Stromal cell of bone marrow (primary cell): ENCODE measurements around the gene AUTS2.
"Not testable (repeated sequence)": the region's sequence is repeated elsewhere in the genome, so short reads cannot be mapped to it uniquely, and the experiment has no call there.

Experiments used
- DNase-seq: peaks from one replicate; pipeline ENCODE4 v3.0.0-alpha.2; 2012; ENCODE audit warnings: low read depth

AUTS2 gene

GRCh38 chr7:70787286-70787685 is 1189.0 kb downstream of the AUTS2 start:
- no peak for DNase-seq

GRCh38 chr7:70787771-70788170 is 1189.5 kb downstream of the AUTS2 start:
- DNase-seq = no peak

- no peak for DNase-seq
Observed at GRCh38 chr7:70788276-70788675, 1190.0 kb downstream of the AUTS2 start.

GRCh38 chr7:70789481-70790214 is 1191.4 kb downstream of the AUTS2 start:
- DNase-seq = no peak

- no peak for DNase-seq
Observed at GRCh38 chr7:70790215-70791073, 1192.2 kb downstream of the AUTS2 start.

GRCh38 chr7:70791341-70791740 is 1193.1 kb downstream of the AUTS2 start:
- DNase-seq = no peak

- no peak for DNase-seq
Observed at GRCh38 chr7:70793060-70793459, 1194.8 kb downstream of the AUTS2 start.

- no peak for DNase-seq
Observed at GRCh38 chr7:70793821-70794220, 1195.5 kb downstream of the AUTS2 start.

- DNase-seq = no peak
Observed at GRCh38 chr7:70794962-70795361, 1196.7 kb downstream of the AUTS2 start.

GRCh38 chr7:70795948-70796347 is 1197.7 kb downstream of the AUTS2 start:
- DNase-seq = no peak

- DNase-seq = no peak
Observed at GRCh38 chr7:70797109-70797514, 1198.8 kb downstream of the AUTS2 start.

GRCh38 chr7:70799841-70800405 is 1201.6 kb downstream of the AUTS2 start:
- DNase-seq = no peak

- DNase-seq = no peak
Observed at GRCh38 chr7:70805360-70805759, 1207.1 kb downstream of the AUTS2 start.

- DNase-seq = no peak
Observed at GRCh38 chr7:70807650-70808049, 1209.4 kb downstream of the AUTS2 start.

- no peak for DNase-seq
Observed at GRCh38 chr7:70808876-70809275, 1210.6 kb downstream of the AUTS2 start.

GRCh38 chr7:70810558-70811139 is 1212.4 kb downstream of the AUTS2 start:
- DNase-seq = no peak

- no peak for DNase-seq
Observed at GRCh38 chr7:70812511-70812910, 1214.2 kb downstream of the AUTS2 start.

GRCh38 chr7:70822490-70822889 is 1224.2 kb downstream of the AUTS2 start:
- DNase-seq = not testable (repeated sequence)

GRCh38 chr7:70829221-70830059 is 1231.2 kb downstream of the AUTS2 start:
- DNase-seq = peak; percentile 39

GRCh38 chr7:70830060-70830395 is 1231.8 kb downstream of the AUTS2 start:
- no peak for DNase-seq

GRCh38 chr7:70830426-70830825 is 1232.2 kb downstream of the AUTS2 start:
- DNase-seq = no peak

GRCh38 chr7:70833726-70834125 is 1235.5 kb downstream of the AUTS2 start:
- DNase-seq = peak; percentile 19
